Activated CD4-positive, alpha-beta memory T cell treated with anti-CD3 and anti-CD28 coated beads for 36 hours (primary cell): Measurements from ENCODE around the gene KCNMB2. TPM values are rescaled to one million over a fixed set of nuclear protein-coding genes. Genes with fewer than 3 reads are reported as not detected.

ENCODE experiments used
- CTCF ChIA-PET: fragments of 350-600 bp; sonication (Branson Sonifier 250); formaldehyde crosslinking; loops from one replicate; lab custom pipeline; 2021; ENCODE audit warnings: antibody characterized with exemption, inconsistent platforms; lab: Charles Lee
- POLR2A ChIA-PET: fragments of 350-600 bp; sonication (Branson Sonifier 250); formaldehyde crosslinking; loops from one replicate; lab custom pipeline; 2021; ENCODE audit warnings: antibody characterized with exemption; lab: Charles Lee
- DNase-seq: peaks from one replicate; pipeline ENCODE4 v3.0.0-alpha.2; 2020
- H3K27ac Mint-ChIP-seq: one replicate; pipeline ENCODE4 v1.8.0; 2021; ENCODE audit warnings: mixed read lengths
- H3K27me3 Mint-ChIP-seq: one replicate; pipeline ENCODE4 v1.8.0; 2021; ENCODE audit warnings: mixed read lengths
- H3K36me3 Mint-ChIP-seq: one replicate; pipeline ENCODE4 v1.8.0; 2021; ENCODE audit warnings: mixed read lengths
- H3K4me1 Mint-ChIP-seq: one replicate; pipeline ENCODE4 v1.8.0; 2021; ENCODE audit warnings: low read depth, mixed read lengths
- H3K4me3 Mint-ChIP-seq: one replicate; pipeline ENCODE4 v1.8.0; 2021; ENCODE audit warnings: mild to moderate bottlenecking, mixed read lengths
- H3K9me3 Mint-ChIP-seq: one replicate; pipeline ENCODE4 v1.8.0; 2021; ENCODE audit warnings: mixed read lengths
- intact Hi-C: fragments of 100-400 bp; cut with micrococcal nuclease; formaldehyde crosslinking; loops from one replicate; pipeline ENCODE4 v1.15.1; 2023
- total RNA-seq, 2 experiments: library from RNA; stranded (reverse); gene quantifications; one replicate each; pipeline ENCODE4 v1.2.3, GENCODE V29; 2021

The KCNMB2 gene
- total RNA-seq, 2 experiments from 2014 or later, result not detected

DNA sequence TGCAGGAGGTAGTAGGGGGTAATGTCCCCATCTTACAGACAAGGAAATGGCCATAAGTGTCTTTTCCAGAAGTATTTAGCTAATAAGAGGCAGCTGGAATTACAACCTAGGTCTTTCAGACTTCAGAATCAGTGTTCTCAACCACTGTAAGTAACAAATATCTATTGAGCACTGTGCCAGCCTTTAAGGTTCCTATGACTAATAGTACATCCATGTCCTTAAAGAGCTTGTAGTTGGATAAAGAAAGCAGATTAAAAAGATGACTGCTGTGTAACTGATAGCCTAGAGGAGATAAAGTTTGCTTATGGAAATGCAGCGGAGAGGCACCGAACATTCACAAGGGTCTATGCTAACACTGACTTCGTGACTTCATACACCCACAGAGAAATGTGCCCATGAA, 136.0 kb downstream of the KCNMB2 start:
- intact Hi-C loops, result no loop called here
- H3K27ac Mint-ChIP-seq, result no peak overlapping the region
- no peaks in the 10 kb centered on the region for H3K27me3 Mint-ChIP-seq
- ChIA-PET CTCF (no interaction called here), POLR2A (no interaction called here)
- H3K9me3 Mint-ChIP-seq, result no peaks in the 10 kb centered on the region
- no peak overlapping the region for H3K4me3 Mint-ChIP-seq
- no peak for DNase-seq
- peaks cover 2% of the 10 kb centered on the region for H3K4me1 Mint-ChIP-seq
- H3K36me3 Mint-ChIP-seq, result no peaks in the 10 kb centered on the region

- H3K27ac Mint-ChIP-seq, result no peak overlapping the region
- no peaks in the 10 kb centered on the region for H3K9me3 Mint-ChIP-seq
- no peak for DNase-seq
- no peaks in the 10 kb centered on the region for H3K36me3 Mint-ChIP-seq
- intact Hi-C loops, result no loop called here
- CTCF ChIA-PET, result no interaction called here
- peaks cover 2% of the 10 kb centered on the region for H3K4me1 Mint-ChIP-seq
- H3K4me3 Mint-ChIP-seq, result no peak overlapping the region
- POLR2A ChIA-PET, result no interaction called here
- H3K27me3 Mint-ChIP-seq, result no peaks in the 10 kb centered on the region
Measured at GRCh38 chr3:178673529-178673928, 137.3 kb downstream of the KCNMB2 start.

GRCh38 chr3:178676077-178676476, 139.8 kb downstream of the KCNMB2 start:
- ChIA-PET CTCF (no interaction called here), POLR2A (no interaction called here)
- Mint-ChIP-seq H3K9me3 (no peaks in the 10 kb centered on the region), H3K27me3 (no peaks in the 10 kb centered on the region), H3K4me1 (no peaks in the 10 kb centered on the region), H3K36me3 (no peaks in the 10 kb centered on the region), H3K4me3 (no peak overlapping the region), H3K27ac (no peak overlapping the region)
- no peak for DNase-seq
- intact Hi-C loops, result no loop called here

DNA sequence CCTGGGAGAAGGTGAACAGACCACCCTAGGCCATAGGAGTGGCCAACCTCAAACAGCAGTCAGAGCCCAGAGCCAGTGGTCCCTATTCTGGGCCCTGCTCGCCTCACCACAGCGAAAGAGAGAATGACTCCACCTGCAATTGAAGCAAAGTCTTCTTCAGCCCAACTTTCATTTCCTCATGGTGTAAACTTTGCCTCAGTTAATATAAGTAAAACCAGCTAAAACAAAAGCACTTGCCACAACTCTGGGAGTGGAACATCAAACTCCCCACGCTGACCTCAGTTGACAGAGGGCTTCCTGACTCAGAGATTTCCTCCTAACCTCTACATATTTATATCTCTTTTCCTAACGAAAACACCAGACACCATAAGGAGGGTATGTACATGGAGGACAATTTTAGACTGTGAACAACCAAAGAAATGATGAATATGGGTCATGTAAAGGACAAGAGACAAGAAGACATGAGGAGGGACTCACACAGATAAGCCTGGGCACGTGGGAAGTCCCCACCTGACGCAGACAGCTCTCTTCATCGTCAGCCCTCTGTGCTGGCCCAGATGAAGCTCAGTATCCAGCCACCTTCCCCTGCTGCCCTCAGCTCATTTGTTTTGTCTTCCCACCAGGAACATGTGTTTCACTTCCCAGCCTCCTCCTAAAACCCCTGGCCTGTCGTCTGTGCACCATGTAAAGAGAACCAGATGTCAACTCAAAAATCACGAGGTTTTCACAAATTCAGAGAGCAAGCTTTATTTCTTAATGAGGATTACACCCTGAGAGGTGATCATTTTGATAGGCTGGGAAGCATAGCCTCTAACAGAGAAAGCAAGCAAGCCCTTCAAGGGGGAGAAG, 140.9 kb downstream of the KCNMB2 start:
- ChIA-PET CTCF (no interaction called here), POLR2A (no interaction called here)
- no peaks in the 10 kb centered on the region for H3K36me3 Mint-ChIP-seq

DNA sequence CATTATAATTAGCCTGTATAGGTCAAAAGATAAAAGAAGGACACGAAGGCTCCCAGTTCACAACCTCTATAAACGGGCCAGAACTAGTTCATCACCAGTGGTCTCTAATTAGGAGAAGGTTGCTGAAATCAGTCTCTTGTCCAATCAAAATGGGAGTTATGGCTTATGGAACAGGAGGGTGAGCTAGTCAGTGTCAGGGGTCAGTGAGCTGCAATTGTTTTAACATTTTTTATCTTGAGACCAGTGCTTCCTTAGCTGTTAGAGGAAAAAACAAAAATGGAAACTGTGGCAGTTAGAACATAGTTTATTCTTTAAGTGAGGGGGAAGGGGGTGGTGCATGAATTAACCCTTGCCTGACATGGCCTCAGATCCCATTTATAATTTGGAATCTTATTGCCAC, 141.7 kb downstream of the KCNMB2 start:
- POLR2A ChIA-PET, result no interaction called here
- no peaks in the 10 kb centered on the region for H3K4me1 Mint-ChIP-seq
- peaks cover 5% of the 10 kb centered on the region for H3K9me3 Mint-ChIP-seq
- no peak overlapping the region for H3K27ac Mint-ChIP-seq
- H3K4me3 Mint-ChIP-seq, result no peak overlapping the region
- no peaks in the 10 kb centered on the region for H3K36me3 Mint-ChIP-seq
- no peak for DNase-seq
- no peaks in the 10 kb centered on the region for H3K27me3 Mint-ChIP-seq
- CTCF ChIA-PET, result no interaction called here
- intact Hi-C loops, result no loop called here

More for the DNA sequence above, 140.9 kb downstream of the KCNMB2 start:
- no peak for DNase-seq
- Mint-ChIP-seq H3K4me1 (no peaks in the 10 kb centered on the region), H3K9me3 (no peaks in the 10 kb centered on the region), H3K4me3 (no peak overlapping the region), H3K27ac (no peak overlapping the region), H3K27me3 (no peaks in the 10 kb centered on the region)
- intact Hi-C loops, result no loop called here

DNA sequence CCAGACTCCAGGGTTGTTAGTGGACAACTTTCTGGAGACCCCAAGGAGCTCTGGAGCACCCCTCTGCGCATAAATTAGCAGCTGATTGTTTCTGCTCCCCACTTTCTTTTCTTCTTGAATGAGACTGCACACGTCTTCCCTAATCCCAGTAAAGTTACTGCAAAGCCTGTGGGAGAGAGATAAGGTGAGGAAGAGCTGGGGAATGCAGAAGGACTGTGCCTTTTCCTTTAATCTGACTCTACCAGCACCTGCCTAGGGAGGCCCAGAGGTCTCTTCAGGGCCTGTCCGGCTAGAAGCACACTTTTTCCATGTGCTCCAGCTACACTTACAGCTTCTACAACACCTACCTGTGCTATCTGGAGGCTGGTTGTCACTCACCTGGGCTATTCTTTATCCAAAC, 143.8 kb downstream of the KCNMB2 start:
- ChIA-PET CTCF (no interaction called here), POLR2A (no interaction called here)
- Mint-ChIP-seq H3K36me3 (no peaks in the 10 kb centered on the region), H3K27me3 (no peaks in the 10 kb centered on the region), H3K9me3 (peaks cover 8% of the 10 kb centered on the region), H3K27ac (no peak overlapping the region), H3K4me1 (no peaks in the 10 kb centered on the region), H3K4me3 (no peak overlapping the region)
- no peak for DNase-seq
- intact Hi-C loops, result no loop called here

GRCh38 chr3:178680489-178680888, 144.3 kb downstream of the KCNMB2 start:
- POLR2A ChIA-PET, result interaction anchor here (0.6 kb wide), 1 partner anchor 59 kb away, joined by 5 read pairs; no protein-coding TSS in a partner anchor
- H3K27ac Mint-ChIP-seq, result no peak overlapping the region
- H3K27me3 Mint-ChIP-seq, result no peaks in the 10 kb centered on the region
- CTCF ChIA-PET, result no interaction called here
- H3K4me1 Mint-ChIP-seq, result no peaks in the 10 kb centered on the region
- no peaks in the 10 kb centered on the region for H3K36me3 Mint-ChIP-seq
- no peak overlapping the region for H3K4me3 Mint-ChIP-seq
- H3K9me3 Mint-ChIP-seq, result peaks cover 8% of the 10 kb centered on the region
- intact Hi-C loops, result no loop called here
- DNase-seq, result no peak

- no peak for DNase-seq
- H3K27me3 Mint-ChIP-seq, result no peaks in the 10 kb centered on the region
Measured at GRCh38 chr3:178684881-178685590, 148.8 kb downstream of the KCNMB2 start.

DNA sequence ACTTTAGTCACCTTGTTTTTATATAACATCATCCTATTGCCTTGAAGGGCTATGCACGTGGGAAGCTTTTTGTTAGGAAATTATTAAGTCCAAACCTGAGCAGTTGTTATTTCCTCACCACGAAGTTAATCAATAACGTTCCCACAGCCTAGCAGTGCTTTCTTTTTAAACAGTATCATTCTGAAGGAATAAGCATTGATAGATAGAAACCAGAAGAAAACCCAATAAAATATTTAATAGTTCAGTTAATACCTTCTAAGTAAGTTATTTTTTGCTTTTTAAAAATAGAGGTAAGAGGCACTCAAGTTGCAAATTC, 149.3 kb downstream of the KCNMB2 start:
- Mint-ChIP-seq H3K27ac (no peak overlapping the region), H3K9me3 (peaks cover 8% of the 10 kb centered on the region), H3K27me3 (no peaks in the 10 kb centered on the region), H3K36me3 (no peaks in the 10 kb centered on the region), H3K4me1 (no peaks in the 10 kb centered on the region), H3K4me3 (no peak overlapping the region)
- intact Hi-C loops, result no loop called here
- ChIA-PET CTCF (no interaction called here), POLR2A (no interaction called here)
- no peak for DNase-seq

More at GRCh38 chr3:178684881-178685590, 148.8 kb downstream of the KCNMB2 start:
- H3K27ac Mint-ChIP-seq, result no peak overlapping the region
- no peaks in the 10 kb centered on the region for H3K36me3 Mint-ChIP-seq
- intact Hi-C loops, result no loop called here
- H3K4me3 Mint-ChIP-seq, result no peak overlapping the region
- peaks cover 8% of the 10 kb centered on the region for H3K9me3 Mint-ChIP-seq
- no peaks in the 10 kb centered on the region for H3K4me1 Mint-ChIP-seq
- CTCF ChIA-PET, result no interaction called here
- POLR2A ChIA-PET, result no interaction called here

DNA sequence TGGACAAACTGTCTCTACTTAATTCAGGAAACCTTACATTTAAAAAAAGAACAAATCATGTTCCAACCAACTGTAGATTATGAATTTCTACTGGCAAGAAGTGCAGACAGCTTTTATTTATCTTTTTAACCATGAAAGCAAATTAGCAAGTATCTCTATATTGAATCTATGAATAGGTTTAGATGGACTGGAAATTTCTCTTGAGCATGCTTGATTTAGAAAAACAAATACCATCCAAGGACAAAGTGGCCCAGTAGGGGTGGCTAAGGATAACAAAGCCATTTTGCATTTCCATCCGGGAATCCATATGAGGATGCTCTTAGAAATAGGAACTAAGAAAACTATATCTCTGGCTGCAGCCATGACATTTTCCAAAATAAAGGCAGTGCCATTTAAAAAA, 150.6 kb downstream of the KCNMB2 start:
- no peak overlapping the region for H3K27ac Mint-ChIP-seq
- H3K36me3 Mint-ChIP-seq, result no peaks in the 10 kb centered on the region
- no peaks in the 10 kb centered on the region for H3K4me1 Mint-ChIP-seq
- H3K9me3 Mint-ChIP-seq, result peaks cover 8% of the 10 kb centered on the region
- CTCF ChIA-PET, result no interaction called here
- H3K4me3 Mint-ChIP-seq, result no peak overlapping the region
- POLR2A ChIA-PET, result no interaction called here
- no peak for DNase-seq
- no peaks in the 10 kb centered on the region for H3K27me3 Mint-ChIP-seq
- intact Hi-C loops, result no loop called here

DNA sequence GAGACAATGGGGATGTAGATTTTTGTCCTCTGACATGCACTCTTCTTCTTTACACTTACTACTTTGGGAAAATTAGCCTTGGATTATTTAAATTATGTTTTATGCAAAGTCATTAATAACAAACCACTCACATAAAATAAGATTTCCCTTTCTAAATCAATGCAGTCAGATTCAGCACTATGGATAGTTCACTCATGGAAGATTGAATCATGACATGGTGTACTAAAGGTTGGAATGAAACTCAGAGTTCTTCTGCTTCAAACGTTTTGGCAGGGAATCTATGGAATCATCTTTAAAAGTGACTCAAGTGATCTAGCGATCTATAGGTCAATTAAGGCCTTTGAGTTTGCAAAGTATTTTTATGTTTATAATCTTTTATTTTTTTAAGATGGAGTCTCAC, 154.3 kb downstream of the KCNMB2 start:
- no peaks in the 10 kb centered on the region for H3K4me1 Mint-ChIP-seq
- DNase-seq, result no peak
- ChIA-PET CTCF (no interaction called here), POLR2A (no interaction called here)
- H3K27me3 Mint-ChIP-seq, result no peaks in the 10 kb centered on the region
- no peaks in the 10 kb centered on the region for H3K36me3 Mint-ChIP-seq
- no peak overlapping the region for H3K27ac Mint-ChIP-seq
- no peak overlapping the region for H3K4me3 Mint-ChIP-seq
- intact Hi-C loops, result no loop called here
- H3K9me3 Mint-ChIP-seq, result peaks cover 4% of the 10 kb centered on the region

DNA sequence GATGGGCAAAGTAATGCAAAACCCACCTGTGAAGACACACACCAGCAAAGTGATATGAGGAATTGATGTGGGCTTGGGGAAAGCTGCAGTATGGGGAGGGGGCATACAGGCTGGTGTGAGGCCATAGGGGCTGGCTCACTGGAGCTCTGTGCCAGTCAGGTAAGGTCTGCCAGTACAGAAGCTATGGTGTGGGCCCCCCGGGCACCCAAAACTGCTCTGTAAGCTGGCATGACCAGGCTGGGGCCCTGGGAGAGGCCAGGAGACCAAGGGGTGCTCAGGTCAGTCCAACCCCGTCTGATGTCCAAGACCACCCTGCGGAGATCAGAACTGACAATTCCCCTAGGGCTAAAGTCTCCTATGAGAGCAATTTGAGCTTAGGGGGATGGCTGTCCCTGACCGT, 163.1 kb downstream of the KCNMB2 start:
- Mint-ChIP-seq H3K4me1 (no peaks in the 10 kb centered on the region), H3K9me3 (peaks cover 23% of the 10 kb centered on the region), H3K27ac (no peak overlapping the region), H3K27me3 (peaks cover 1% of the 10 kb centered on the region), H3K4me3 (no peak overlapping the region), H3K36me3 (no peaks in the 10 kb centered on the region)
- intact Hi-C loops, result no loop called here
- ChIA-PET POLR2A (interaction anchor here (0.7 kb wide), 1 partner anchor 83 kb away, joined by 3 read pairs; no protein-coding TSS in a partner anchor), CTCF (no interaction called here)
- no peak for DNase-seq
